K562 (cell line): Measurements from ENCODE around the gene DDX51. TPM values are rescaled to one million over a fixed set of nuclear protein-coding genes. Genes with fewer than 3 reads are reported as not detected.
A peak's percentile ranks its signal among the peaks of the same experiment; 100 is the strongest.

ENCODE experiments used
- ATAC-seq: fragments of 200-7000 bp; cut with Tn5 transposase; 3 replicates; pipeline ENCODE4 v1.9.1; 2020; ENCODE audit warnings: moderate library complexity
- BruUV-seq: library from RNA; stranded (reverse); fragments of 400-500 nt; replicated peaks from 2 replicates; lab custom pipeline; 2021; lab: Mats Ljungman, UMichigan
- CTCF ChIA-PET: fragments of 300-600 bp; formaldehyde crosslinking; extraction: SDS; loops from one replicate; lab custom pipeline; 2021; ENCODE audit warnings: low intra/inter-chr PET ratio; lab: Yijun Ruan, JAX
- POLR2A ChIA-PET: fragments of 300-600, 350-650 bp; sonication (Branson Sonifier 250); formaldehyde crosslinking; extraction: SDS; loops from one replicate; lab custom pipeline; 2021; ENCODE audit warnings: antibody characterized with exemption, inconsistent platforms; lab: Yijun Ruan, JAX
- DNase-seq, 4 experiments: peaks; one replicate each; pipeline versions ENCODE4 v3.0.0 to v3.0.0-alpha.2; 2011 to 2018; ENCODE audit warnings: low spot score in 3 of 4, mixed read lengths in 3 of 4; ENCODE audit errors: extremely low read depth in 1 of 4
- FAIRE-seq: peaks from 2 replicates; lab custom pipeline; 2011; peaks lifted over from hg19 to GRCh38; lab: Jason Lieb, UNC
- H2AFZ ChIP-seq: 2 replicates; pipeline ENCODE4 v1.6.0; 2011; ENCODE audit warnings: low read depth, low read length, control low read depth, inconsistent platforms
- H3K27ac ChIP-seq: fragments of 200-600 bp; 3 replicates; pipeline ENCODE4 v1.8.0; 2011; ENCODE audit warnings: low read depth, mild to moderate bottlenecking, control low read depth, inconsistent platforms, low read length, moderate library complexity, mixed read lengths; ENCODE audit errors: extremely low read depth
- H3K27me3 ChIP-seq, 2 experiments: fragments of 300-600 bp in 1 of 2; 2 replicates in 1 of 2; 3 replicates in 1 of 2; pipeline versions ENCODE4 v1.6.0 to v1.8.0; 2011; ENCODE audit warnings: inconsistent platforms in 2 of 2, low read length in 2 of 2, mild to moderate bottlenecking in 1 of 2, mixed read lengths in 1 of 2, moderate library complexity in 1 of 2; ENCODE audit not compliant: control insufficient read depth in 2 of 2, insufficient read depth in 2 of 2
- H3K36me3 ChIP-seq: fragments of 300-600 bp; 3 replicates; pipeline ENCODE4 v1.8.0; 2011; ENCODE audit warnings: mild to moderate bottlenecking, low read length, inconsistent platforms; ENCODE audit not compliant: control insufficient read depth, insufficient read depth
- H3K4me1 ChIP-seq, 2 experiments: fragments of 200-600 bp in 1 of 2; replicated peaks in 1 of 2; 2 replicates in 1 of 2; 3 replicates in 1 of 2; pipeline versions ENCODE4 v1.5.1 to v1.8.0; 2011; ENCODE audit warnings: inconsistent platforms in 2 of 2, low read length in 2 of 2, mild to moderate bottlenecking in 1 of 2, mixed read lengths in 1 of 2, moderate library complexity in 1 of 2; ENCODE audit not compliant: control insufficient read depth in 2 of 2, insufficient read depth in 2 of 2
- H3K4me2 ChIP-seq: 2 replicates; pipeline ENCODE4 v1.6.1; 2011; ENCODE audit warnings: low read length, control low read depth, inconsistent platforms, mixed read lengths; ENCODE audit not compliant: insufficient read depth
- H3K4me3 ChIP-seq: fragments of 200-600 bp; sonication (generic), shearing (Covaris generic); 2 replicates; pipeline ENCODE4 v1.5.1; 2016; ENCODE audit warnings: control low read depth, inconsistent platforms
- H3K79me2 ChIP-seq: fragments of 200-600 bp; 3 replicates; pipeline ENCODE4 v1.8.0; 2011; ENCODE audit warnings: low read length, inconsistent platforms; ENCODE audit not compliant: control insufficient read depth, insufficient read depth
- H3K9ac ChIP-seq, 2 experiments: 2 replicates each; pipeline versions ENCODE4 v1.6.0 to v1.6.1; 2011; ENCODE audit warnings: low read depth in 2 of 2, low read length in 2 of 2, control low read depth in 1 of 2, inconsistent platforms in 1 of 2, mild to moderate bottlenecking in 1 of 2, mixed read lengths in 1 of 2; ENCODE audit not compliant: insufficient read depth in 1 of 2
- H3K9me1 ChIP-seq: one replicate; pipeline ENCODE4 v1.6.0; 2011; ENCODE audit warnings: inconsistent platforms, mild to moderate bottlenecking, low read length, moderate library complexity; ENCODE audit not compliant: control insufficient read depth, insufficient read depth
- H3K9me3 ChIP-seq: replicated peaks from 2 replicates; pipeline ENCODE4 v1.5.1; 2011; ENCODE audit warnings: low read depth, low read length, inconsistent platforms; ENCODE audit not compliant: control insufficient read depth, insufficient read depth
- H4K20me1 ChIP-seq: replicated peaks from 2 replicates; pipeline ENCODE4 v1.6.1; 2011; ENCODE audit warnings: low read length, inconsistent platforms, mixed read lengths; ENCODE audit not compliant: control insufficient read depth, insufficient read depth
- CGGBP1 ChIP-seq: fragments of 250-450 bp; sonication (Bioruptor Pico); IDR thresholded peaks from 2 replicates; pipeline ENCODE4 v1.9.0; 2021; ENCODE audit warnings: mild to moderate bottlenecking
- ESRRA ChIP-seq: fragments of 450-650 bp; IDR thresholded peaks from 2 replicates; pipeline ENCODE4 v1.6.1; 2014; ENCODE audit warnings: low read depth, mild to moderate bottlenecking, moderate library complexity, borderline replicate concordance
- MEF2D ChIP-seq: conservative IDR thresholded peaks from 2 replicates; pipeline ENCODE4 v1.6.1; 2016; ENCODE audit warnings: low read depth, missing genetic modification characterization, missing compliant biosample characterization
- NFIC ChIP-seq: fragments of 450-650 bp; IDR thresholded peaks from 2 replicates; pipeline ENCODE4 v1.6.1; 2017; ENCODE audit warnings: mild to moderate bottlenecking, inconsistent platforms
- OTX1 ChIP-seq: fragments of 450-650 bp; formaldehyde crosslinking; IDR thresholded peaks from 2 replicates; pipeline ENCODE4 v1.4.0; 2022; ENCODE audit warnings: mild to moderate bottlenecking
- POLR2G ChIP-seq: fragments of 200-400 bp; formaldehyde crosslinking; IDR thresholded peaks from 2 replicates; pipeline ENCODE4 v1.6.1; 2017; ENCODE audit warnings: low read depth, mild to moderate bottlenecking, antibody characterized with exemption, low read length, moderate library complexity
- STAT5A ChIP-seq: IDR thresholded peaks from 2 replicates; pipeline ENCODE4 v1.6.1; 2012; ENCODE audit warnings: low read length, inconsistent platforms, borderline replicate concordance
- TCF7L2 ChIP-seq: fragments of 150-350 bp; IDR thresholded peaks from 2 replicates; pipeline ENCODE4 v1.6.1; 2016; ENCODE audit warnings: low read depth, mild to moderate bottlenecking, low read length, moderate library complexity
- WGBS: fragments of 100-300 bp; shearing (Covaris generic); methylation state at CpG from one replicate; pipeline ENCODE4 v1.1.6; 2016; ENCODE audit warnings: low coverage, mixed read lengths; ENCODE audit not compliant: insufficient coverage; ENCODE audit errors: missing lambda C conversion rate; 5-methylcytosine and 5-hydroxymethylcytosine counted together
- in situ Hi-C: fragments of 300-500 bp; cut with MboI; formaldehyde crosslinking; loops from 4 replicates; pipeline ENCODE4 v1.15.0; 2018; ENCODE audit warnings: inconsistent platforms, mixed read lengths
- intact Hi-C: fragments of 100-400 bp; cut with micrococcal nuclease; formaldehyde crosslinking; loops from 2 replicates; pipeline ENCODE4 v1.14.2; 2022
- polyA plus RNA-seq, 8 experiments: library from polyadenylated mRNA; depleted of rRNA in 4 of 8; stranded (reverse) in 5 of 8; unstranded in 3 of 8; fragments of >200 nt; fragmentation: Nextera tagmentation in 2 of 8; fragmentation: Illumina TruSeq in 1 of 8; extraction: Ambion mirVana in 2 of 8; extraction: Trizol in 1 of 8; gene quantifications; 2 replicates each; pipeline versions ENCODE4 v1.2.1 to v1.2.3, GENCODE V29; 2011 to 2014; ENCODE audit warnings: inconsistent platforms in 1 of 8, missing spikeins in 1 of 8
- total RNA-seq, 7 experiments: library from RNA; depleted of rRNA in 6 of 7; stranded (reverse); fragments of >200 nt in 6 of 7; fragmentation: Illumina TruSeq in 2 of 7; extraction: Trizol in 2 of 7; gene quantifications; 2 replicates each; pipeline versions ENCODE4 v1.2.1 to v1.2.3, GENCODE V29; 2011 to 2021; ENCODE audit warnings: low replicate concordance in 1 of 7

The DDX51 gene
- total and polyA plus RNA-seq, 9 of the 15 experiments (the other 6 are each of a cell fraction or from before 2014, with no cell fraction given), result 1.1 to 35.9 (median 12.4) TPM

DNA sequence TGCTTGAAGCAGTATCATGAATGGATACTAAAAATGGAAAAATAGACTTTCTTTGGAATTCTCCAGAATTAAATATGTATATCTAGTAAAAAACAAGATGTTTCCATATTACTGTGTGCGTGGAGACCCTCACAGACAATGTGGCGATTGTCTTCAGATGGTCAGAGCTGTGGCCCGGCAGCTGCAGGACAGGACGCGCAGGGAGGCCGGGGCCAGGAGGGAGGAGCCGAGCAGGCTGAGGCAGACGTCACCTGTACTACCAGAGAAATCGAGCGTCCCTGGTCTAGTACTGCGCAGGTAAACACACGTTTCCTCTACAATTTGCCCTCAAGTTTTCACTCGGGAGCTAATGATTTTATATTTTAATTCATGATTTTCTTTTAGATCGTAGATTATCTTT is 22.8 kb downstream of the DDX51 start:
- in situ Hi-C loops, result no loop called here
- Histone ChIP-seq H3K27ac (no peak overlapping the region), H3K9me1 (no peaks in the 10 kb centered on the region), H4K20me1 (no peaks in the 10 kb centered on the region), H3K4me3 (no peak overlapping the region), H2AFZ (no peak overlapping the region), H3K27me3 (no peaks in the 10 kb centered on the region), H3K4me1 (no peaks in the 10 kb centered on the region; a peak in 1 of 5 replicates), H3K36me3 (peaks cover 92% of the 10 kb centered on the region), H3K4me2 (no peak overlapping the region), H3K9ac (no peak overlapping the region), H3K9me3 (peaks cover 2% of the 10 kb centered on the region; the same call in 1 of the 2 replicates), H3K79me2 (no peaks in the 10 kb centered on the region)
- BruUV-seq, result no TSS peak
- ChIA-PET POLR2A (no interaction called here), CTCF (no interaction called here)
- intact Hi-C loops, result no loop called here
- 94% methylated on average over 14 of the region's 14 CpGs for WGBS
- FAIRE-seq (no peak), DNase-seq (no peak), ATAC-seq (no peak)
- no peak for TF ChIP-seq TCF7L2
- TF ChIP-seq MEF2D, result no peak
- TF ChIP-seq CGGBP1, result no peak
- TF ChIP-seq NFIC, result no peak
- no peak for TF ChIP-seq ESRRA

GRCh38 chr12:132118876-132119275 is 25.2 kb downstream of the DDX51 start:
- Histone ChIP-seq H3K4me2 (no peak overlapping the region), H3K9me1 (no peaks in the 10 kb centered on the region), H3K79me2 (no peaks in the 10 kb centered on the region), H3K9ac (no peak overlapping the region), H4K20me1 (no peaks in the 10 kb centered on the region), H3K9me3 (no peaks in the 10 kb centered on the region), H3K27ac (no peak overlapping the region), H3K36me3 (peaks cover 92% of the 10 kb centered on the region), H3K4me1 (no peaks in the 10 kb centered on the region; a peak in 1 of 5 replicates), H3K4me3 (no peak overlapping the region), H3K27me3 (no peaks in the 10 kb centered on the region), H2AFZ (no peak overlapping the region)
- ChIA-PET POLR2A (no interaction called here), CTCF (no interaction called here)
- FAIRE-seq (no peak), ATAC-seq (no peak), DNase-seq (no peak)
- WGBS, result over 99% methylated on average over 13 of the region's 22 CpGs
- intact Hi-C loops, result no loop called here
- TF ChIP-seq STAT5A (no peak), OTX1 (no peak), POLR2G (peak; percentile 65)
- BruUV-seq, result no TSS peak
- in situ Hi-C loops, result no loop called here
